GM23248 (cell line): ENCODE results near the gene EHMT1.

Experiments
- EZH2 ChIP-seq: fragments of 200-600 bp; sonication (generic); IDR thresholded peaks from 2 replicates; pipeline ENCODE4 v1.6.1; 2018; ENCODE audit warnings: antibody characterized with exemption, mild to moderate bottlenecking; ENCODE audit not compliant: insufficient read depth, poor library complexity, severe bottlenecking
- EZH2phosphoT487 ChIP-seq: fragments of 200-600 bp; sonication (generic); IDR thresholded peaks from 2 replicates; pipeline ENCODE4 v1.6.1; 2018; ENCODE audit warnings: antibody characterized with exemption, moderate library complexity, mild to moderate bottlenecking, low read depth; ENCODE audit not compliant: insufficient read depth

DNA sequence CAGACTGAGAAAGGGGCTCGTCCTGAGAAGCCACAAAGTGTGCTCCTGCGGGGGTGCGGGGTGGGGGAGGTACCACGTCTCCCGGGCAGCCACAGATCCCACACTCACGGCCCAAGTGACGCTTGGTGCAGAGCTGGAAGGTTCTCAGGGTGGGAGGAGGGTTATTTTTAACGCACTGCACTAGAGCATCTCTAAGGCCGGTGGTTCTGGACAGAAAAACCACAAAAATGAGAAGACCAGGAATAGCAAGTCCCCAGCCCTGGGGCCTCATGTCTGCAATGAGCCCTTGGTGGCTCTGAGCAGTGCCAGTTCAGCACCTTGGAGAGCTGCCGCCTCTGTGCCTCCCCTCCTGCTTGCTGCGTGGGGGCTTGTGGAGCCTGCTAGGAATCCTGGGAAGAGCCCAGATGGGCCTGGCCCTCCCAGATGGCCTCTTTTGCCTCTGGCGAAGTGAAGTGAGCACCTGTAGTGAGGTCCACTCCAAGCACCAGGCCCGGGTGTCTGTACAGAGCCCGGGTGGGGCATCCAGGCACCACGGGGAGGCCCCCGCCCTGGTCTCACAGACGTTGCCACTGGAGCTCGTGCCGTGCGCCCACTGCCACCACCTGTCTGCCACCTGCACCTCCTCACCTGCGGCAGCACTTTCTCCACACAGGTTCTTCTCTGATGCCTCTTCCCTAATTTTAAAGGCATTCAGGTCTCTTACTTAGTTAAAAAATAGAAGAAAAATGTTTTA lies 209.9 kb downstream of the EHMT1 start:
- TF ChIP-seq EZH2phosphoT487 (no peak), EZH2 (no peak)
